CD1c-positive myeloid dendritic cell (primary cell): ENCODE measurements around the gene SMCO4.
"Not testable (repeated sequence)": the region's sequence is repeated elsewhere in the genome, so short reads cannot be mapped to it uniquely, and the experiment has no call there.

Experiments used
- DNase-seq: peaks from one replicate; pipeline ENCODE4 v3.0.0-alpha.2; 2016; ENCODE audit errors: extremely low spot score

Gene SMCO4

GRCh38 chr11:93560199-93560932 lies 17.2 kb upstream of the SMCO4 start:
- no peak for DNase-seq

GRCh38 chr11:93559681-93560080 lies 16.5 kb upstream of the SMCO4 start:
- no peak for DNase-seq

- DNase-seq = no peak
These were observed 9.7 kb upstream of the SMCO4 start for GRCh38 chr11:93552874-93553273.

- no peak for DNase-seq
These were observed 6.8 kb upstream of the SMCO4 start for GRCh38 chr11:93549976-93550375.

- DNase-seq = no peak
These were observed 5.6 kb upstream of the SMCO4 start for GRCh38 chr11:93548679-93549319.

- no peak for DNase-seq
These were observed 4.6 kb upstream of the SMCO4 start for GRCh38 chr11:93547773-93548172.

GRCh38 chr11:93547028-93547427 lies 3.8 kb upstream of the SMCO4 start:
- no peak for DNase-seq

GRCh38 chr11:93545566-93545965 lies 2.4 kb upstream of the SMCO4 start:
- DNase-seq = peak; percentile 52

GRCh38 chr11:93542811-93543229 lies 371 bp downstream of the SMCO4 start:
- no peak for DNase-seq

GRCh38 chr11:93541884-93542810 lies 1.0 kb downstream of the SMCO4 start:
- DNase-seq = peak; percentile 90

- DNase-seq = peak; percentile 52
These were observed 2.2 kb downstream of the SMCO4 start for GRCh38 chr11:93540896-93541553.

- no peak for DNase-seq
These were observed 2.9 kb downstream of the SMCO4 start for GRCh38 chr11:93540337-93540736.

GRCh38 chr11:93537767-93538261 lies 5.4 kb downstream of the SMCO4 start:
- peak; percentile 89 for DNase-seq

GRCh38 chr11:93537049-93537448 lies 6.1 kb downstream of the SMCO4 start:
- peak; percentile 43 for DNase-seq

GRCh38 chr11:93536101-93536861 lies 6.9 kb downstream of the SMCO4 start:
- no peak for DNase-seq

- DNase-seq = not testable (repeated sequence)
These were observed 7.6 kb downstream of the SMCO4 start for GRCh38 chr11:93535578-93535977.

- DNase-seq = no peak
These were observed 10.4 kb downstream of the SMCO4 start for GRCh38 chr11:93532806-93533205.

GRCh38 chr11:93532281-93532789 lies 10.9 kb downstream of the SMCO4 start:
- no peak for DNase-seq

- no peak for DNase-seq
These were observed 12.7 kb downstream of the SMCO4 start for GRCh38 chr11:93530468-93530826.

- DNase-seq = peak; percentile 83
These were observed 13.3 kb downstream of the SMCO4 start for GRCh38 chr11:93529707-93530467.
